Brain microvascular endothelial cell (primary cell): ENCODE measurements around the gene NXPH4.

Experiments used
- DNase-seq: peaks from one replicate; pipeline ENCODE4 v3.0.0-alpha.2; 2020
- H3K27ac ChIP-seq: fragments of 250-450 bp; sonication (Bioruptor Pico); 2 replicates; pipeline ENCODE4 v1.5.1; 2020; ENCODE audit warnings: mild to moderate bottlenecking, moderate library complexity
- H3K27me3 ChIP-seq: fragments of 250-450 bp; sonication (Bioruptor Pico); replicated peaks from 2 replicates; pipeline ENCODE4 v1.5.1; 2020; ENCODE audit warnings: mild to moderate bottlenecking
- H3K36me3 ChIP-seq: fragments of 250-450 bp; sonication (Bioruptor Pico); replicated peaks from 2 replicates; pipeline ENCODE4 v1.5.1; 2020; ENCODE audit warnings: mild to moderate bottlenecking
- H3K4me3 ChIP-seq: 2 replicates; pipeline ENCODE4 v1.5.1; 2011; ENCODE audit warnings: low read depth, mild to moderate bottlenecking, control low read depth, low read length, moderate library complexity
- in situ Hi-C: cut with HindIII; loops from 2 replicates; pipeline ENCODE4 v1.10.0; 2017; ENCODE audit warnings: low sequenced_read_pairs, low pct_ligation_motif_present
- TF ChIP-seq, protein P1 (sequence below): IDR thresholded peaks from 2 replicates; pipeline ENCODE4 v1.5.1; 2011; ENCODE audit warnings: low read depth, mild to moderate bottlenecking, moderate library complexity, low read length, control low read depth, inconsistent platforms; ENCODE audit errors: missing control alignments

Gene NXPH4

DNA sequence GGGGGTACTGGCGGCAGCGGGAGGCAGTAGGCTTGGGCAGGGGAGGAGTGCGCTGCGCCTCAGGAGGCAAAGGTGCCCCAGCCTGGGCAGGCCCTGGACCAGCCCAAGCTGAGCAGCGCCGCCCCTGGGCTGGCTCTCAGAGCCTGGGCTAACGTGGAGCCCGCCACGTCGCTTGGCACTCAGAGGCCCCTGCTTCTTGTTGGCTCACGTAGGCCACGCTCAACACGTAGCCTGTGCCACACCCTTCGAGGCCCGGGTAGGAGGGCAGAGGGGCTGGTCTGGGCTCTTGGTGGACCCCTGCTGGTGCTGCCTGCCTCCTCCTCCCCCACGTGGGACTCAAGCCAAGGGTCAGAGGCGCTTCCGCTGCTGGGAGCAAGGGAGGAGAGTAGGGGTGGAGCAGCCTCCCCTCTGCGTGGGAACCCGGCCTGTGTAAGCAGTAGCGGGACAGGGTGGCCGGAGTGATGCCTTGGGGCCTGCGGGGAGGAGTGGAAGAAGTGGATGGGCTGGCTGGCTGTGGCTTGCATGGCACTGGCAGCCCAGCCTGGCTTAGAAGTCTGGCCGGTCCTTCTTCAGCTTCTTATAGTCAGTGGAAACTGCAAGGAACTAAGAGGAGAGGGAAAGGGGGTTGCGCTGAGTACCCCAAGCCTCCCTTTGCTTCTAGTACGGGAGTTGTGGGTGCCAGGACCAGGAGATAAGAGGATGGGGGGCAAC, 18.6 kb downstream of the NXPH4 start:
- DNase-seq, result peak; percentile 67
- H3K27me3 ChIP-seq, result no peaks in the 10 kb centered on the region
- H3K27ac ChIP-seq, result peak overlapping the region; percentile 65
- in situ Hi-C loops, result no loop called here
- TF ChIP-seq, protein P1, sequence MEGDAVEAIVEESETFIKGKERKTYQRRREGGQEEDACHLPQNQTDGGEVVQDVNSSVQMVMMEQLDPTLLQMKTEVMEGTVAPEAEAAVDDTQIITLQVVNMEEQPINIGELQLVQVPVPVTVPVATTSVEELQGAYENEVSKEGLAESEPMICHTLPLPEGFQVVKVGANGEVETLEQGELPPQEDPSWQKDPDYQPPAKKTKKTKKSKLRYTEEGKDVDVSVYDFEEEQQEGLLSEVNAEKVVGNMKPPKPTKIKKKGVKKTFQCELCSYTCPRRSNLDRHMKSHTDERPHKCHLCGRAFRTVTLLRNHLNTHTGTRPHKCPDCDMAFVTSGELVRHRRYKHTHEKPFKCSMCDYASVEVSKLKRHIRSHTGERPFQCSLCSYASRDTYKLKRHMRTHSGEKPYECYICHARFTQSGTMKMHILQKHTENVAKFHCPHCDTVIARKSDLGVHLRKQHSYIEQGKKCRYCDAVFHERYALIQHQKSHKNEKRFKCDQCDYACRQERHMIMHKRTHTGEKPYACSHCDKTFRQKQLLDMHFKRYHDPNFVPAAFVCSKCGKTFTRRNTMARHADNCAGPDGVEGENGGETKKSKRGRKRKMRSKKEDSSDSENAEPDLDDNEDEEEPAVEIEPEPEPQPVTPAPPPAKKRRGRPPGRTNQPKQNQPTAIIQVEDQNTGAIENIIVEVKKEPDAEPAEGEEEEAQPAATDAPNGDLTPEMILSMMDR, result peak; percentile 34
- peaks cover 39% of the 10 kb centered on the region for H3K36me3 ChIP-seq
- no peak overlapping the region for H3K4me3 ChIP-seq

DNA sequence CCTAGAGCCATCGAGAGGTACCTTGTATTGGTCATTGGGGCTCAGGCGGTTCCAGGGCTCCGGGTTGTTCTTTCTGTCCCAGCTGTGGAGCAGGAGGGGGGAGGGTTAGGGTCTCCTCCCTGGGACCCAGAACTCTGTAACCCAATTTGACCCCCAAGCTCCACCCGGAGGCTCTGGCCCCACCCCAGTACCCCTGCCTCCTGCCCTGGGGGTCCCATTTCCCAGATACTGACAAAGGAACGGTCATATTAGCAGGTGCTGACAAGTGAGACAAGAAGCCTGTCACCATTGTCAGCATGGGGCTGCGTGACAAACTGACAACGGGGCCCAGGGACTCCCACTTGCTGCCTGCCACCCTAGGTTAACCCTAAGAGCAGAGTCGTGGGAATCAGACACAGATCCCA, 19.1 kb downstream of the NXPH4 start:
- Histone ChIP-seq H3K4me3 (no peak overlapping the region), H3K27ac (peak overlapping the region; percentile 65), H3K27me3 (peaks cover 1% of the 10 kb centered on the region), H3K36me3 (peaks cover 39% of the 10 kb centered on the region)
- in situ Hi-C loops, result no loop called here
- TF ChIP-seq, protein P1, result no peak
- DNase-seq, result no peak

DNA sequence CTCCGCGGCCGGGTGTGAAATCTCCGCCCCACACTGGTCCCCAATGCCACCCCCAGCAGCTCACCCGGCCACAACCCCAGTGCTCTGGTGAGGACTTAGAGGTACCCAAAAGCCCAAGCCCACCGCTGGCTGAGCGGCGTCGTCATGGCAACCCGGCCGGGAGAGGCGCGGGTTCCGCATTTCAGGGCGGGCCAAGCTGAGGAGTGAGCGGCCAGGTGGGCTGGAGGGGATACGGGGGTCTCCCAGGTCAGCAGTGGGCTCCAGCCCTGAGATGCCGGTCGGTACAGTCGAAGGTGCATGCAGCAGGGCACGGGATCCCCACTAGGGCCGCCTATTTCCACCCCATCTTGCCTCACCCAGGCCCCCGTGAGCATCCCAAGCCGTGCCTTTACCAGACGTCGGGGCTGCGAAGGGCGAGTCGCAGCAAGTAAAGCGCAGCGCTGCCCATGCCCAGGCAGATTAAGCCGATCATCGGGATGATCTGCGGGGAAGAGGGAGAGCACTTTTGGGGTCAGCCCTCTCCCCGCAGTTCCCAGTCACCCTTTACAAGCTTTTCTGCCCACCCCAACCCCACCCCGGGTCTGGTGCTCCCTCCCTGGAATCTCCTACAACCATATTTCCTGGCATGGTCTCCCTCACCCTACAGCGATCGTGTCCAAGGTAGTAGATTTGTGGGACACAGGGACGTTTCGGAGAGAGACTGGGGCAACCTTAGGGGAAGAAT, 19.8 kb downstream of the NXPH4 start:
- Histone ChIP-seq H3K27ac (no peak overlapping the region), H3K4me3 (no peak overlapping the region), H3K36me3 (peaks cover 37% of the 10 kb centered on the region), H3K27me3 (peaks cover 5% of the 10 kb centered on the region)
- in situ Hi-C loops, result no loop called here
- no peak for DNase-seq
- TF ChIP-seq, protein P1, result no peak

DNA sequence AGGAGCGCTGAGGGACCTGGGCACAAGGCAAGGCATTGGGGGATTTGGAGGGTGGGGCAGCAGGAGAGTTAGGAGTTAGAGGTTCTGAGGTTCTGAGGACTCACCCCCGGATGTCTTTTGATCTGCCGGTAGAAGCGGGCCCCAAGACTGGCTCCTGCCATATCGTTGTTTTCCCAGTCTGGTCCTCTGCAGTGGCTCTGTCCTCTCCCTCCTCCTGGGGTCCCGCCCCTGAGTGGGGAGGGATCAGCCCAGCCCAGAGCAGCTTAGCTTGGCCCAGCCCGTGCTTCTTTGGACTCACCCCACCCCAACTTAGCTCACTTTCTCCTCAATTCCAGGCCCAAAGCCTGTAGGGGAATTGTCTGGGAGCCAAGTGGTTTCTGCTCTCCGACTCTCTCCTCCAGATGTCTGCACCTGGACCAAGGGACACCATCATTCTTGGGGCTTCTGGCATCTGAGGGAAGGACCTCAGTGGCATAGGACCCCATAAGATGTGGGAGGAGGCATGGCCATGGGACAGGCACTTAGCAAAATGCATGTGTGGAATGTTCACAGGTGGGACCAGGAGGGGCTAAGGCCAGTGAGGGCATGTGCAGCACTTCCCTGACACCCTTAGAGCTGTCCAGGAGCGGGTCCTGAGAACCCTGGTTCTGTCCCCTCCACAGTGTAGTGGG, 20.5 kb downstream of the NXPH4 start:
- Histone ChIP-seq H3K4me3 (no peak overlapping the region), H3K27ac (no peak overlapping the region), H3K27me3 (peaks cover 12% of the 10 kb centered on the region), H3K36me3 (peaks cover 30% of the 10 kb centered on the region)
- no peak for DNase-seq
- TF ChIP-seq, protein P1, result no peak
- in situ Hi-C loops, result no loop called here

- peaks cover 25% of the 10 kb centered on the region for H3K36me3 ChIP-seq
- H3K27me3 ChIP-seq, result peaks cover 17% of the 10 kb centered on the region
- in situ Hi-C loops, result no loop called here
- no peak overlapping the region for H3K27ac ChIP-seq
- TF ChIP-seq, protein P1, result no peak
- DNase-seq, result no peak
- H3K4me3 ChIP-seq, result no peak overlapping the region
Observed at GRCh38 chr12:57237596-57237931, 21.0 kb downstream of the NXPH4 start.
